Gastrocnemius medialis (tissue), 4 donors: ENCODE data around the gene MGME1. TPM values are rescaled to one million over a fixed set of nuclear protein-coding genes. Genes with fewer than 3 reads are reported as not detected.

ENCODE experiments used
- ATAC-seq, 2 donors: fragments of 150-250 bp; one replicate each; pipeline ENCODE4 v1.9.1; 2016
- DNase-seq, 2 donors: peaks; one replicate each; pipeline ENCODE4 v3.0.0-alpha.2; 2019
- H3K27ac ChIP-seq, 4 donors: fragments of 200-600 bp; sonication (generic); 1 replicate in 1 of 4; 2 replicates in 3 of 4; pipeline ENCODE4 v1.5.1; 2016 to 2018; ENCODE audit warnings: mild to moderate bottlenecking in 2 of 4, moderate library complexity in 1 of 4
- H3K27me3 ChIP-seq, 3 donors: fragments of 200-600 bp; sonication (generic) in 2 of 3; 1 replicate in 1 of 3; 2 replicates in 2 of 3; pipeline versions ENCODE4 v1.5.1 to v1.6.0; 2016 to 2019; ENCODE audit warnings: mild to moderate bottlenecking in 1 of 3, moderate library complexity in 1 of 3
- H3K36me3 ChIP-seq, 2 donors: fragments of 200-600 bp; sonication (generic) in 1 of 2; one replicate each; pipeline ENCODE4 v1.5.1; 2017 to 2018
- H3K4me1 ChIP-seq, 2 donors: fragments of 200-600 bp; sonication (generic) in 1 of 2; one replicate each; pipeline ENCODE4 v1.5.1; 2016 to 2017; ENCODE audit warnings: mild to moderate bottlenecking in 2 of 2
- H3K4me3 ChIP-seq, 4 donors: fragments of 200-600 bp; sonication (generic) in 3 of 4; 1 replicate in 1 of 4; 2 replicates in 3 of 4; pipeline ENCODE4 v1.5.1; 2016 to 2019; ENCODE audit warnings: mild to moderate bottlenecking in 2 of 4
- H3K9me3 ChIP-seq, 3 donors: fragments of 200-600 bp; sonication (generic) in 2 of 3; 1 replicate in 1 of 3; 2 replicates in 2 of 3; pipeline ENCODE4 v1.5.1; 2016 to 2019
- POLR2A ChIP-seq, 2 donors: fragments of 450-650 bp; IDR thresholded peaks; one replicate each; pipeline ENCODE4 v1.6.1; 2017; ENCODE audit warnings: antibody characterized with exemption in 2 of 2, mild to moderate bottlenecking in 2 of 2, moderate library complexity in 2 of 2
- in situ Hi-C, 4 donors: fragments of 200-750 bp; cut with MboI; loops; one replicate each; pipeline versions ENCODE4 v1.15.0 to v1.8.0; 2017; ENCODE audit warnings: low sequenced_read_pairs in 4 of 4
- intact Hi-C: fragments of 100-400 bp; cut with DNase I; formaldehyde crosslinking; loops from one replicate; pipeline ENCODE4 v1.15.1; 2023; ENCODE audit warnings: low total_unique reads
- total RNA-seq, 4 donors: library from RNA; depleted of rRNA; stranded (reverse); fragments of >200 nt; gene quantifications; one replicate each; pipeline versions ENCODE4 v1.1.0 to v1.2.3, GENCODE V29; 2016
- TF ChIP-seq, protein P1 (sequence below), 5 experiments: fragments of 450-650 bp in 3 of 5; fragments of 200-600 bp in 2 of 5; sonication (generic) in 2 of 5; IDR thresholded peaks in 4 of 5; conservative IDR thresholded peaks in 1 of 5; 1 replicate in 4 of 5; 2 replicates in 1 of 5; pipeline ENCODE4 v1.5.1; 2016 to 2019; ENCODE audit warnings: antibody characterized with exemption in 5 of 5, mild to moderate bottlenecking in 3 of 5, moderate library complexity in 3 of 5

The MGME1 gene
- total RNA-seq, 4 donors from 2014 or later, result 5.2 to 9.1 (median 7.2) TPM

DNA sequence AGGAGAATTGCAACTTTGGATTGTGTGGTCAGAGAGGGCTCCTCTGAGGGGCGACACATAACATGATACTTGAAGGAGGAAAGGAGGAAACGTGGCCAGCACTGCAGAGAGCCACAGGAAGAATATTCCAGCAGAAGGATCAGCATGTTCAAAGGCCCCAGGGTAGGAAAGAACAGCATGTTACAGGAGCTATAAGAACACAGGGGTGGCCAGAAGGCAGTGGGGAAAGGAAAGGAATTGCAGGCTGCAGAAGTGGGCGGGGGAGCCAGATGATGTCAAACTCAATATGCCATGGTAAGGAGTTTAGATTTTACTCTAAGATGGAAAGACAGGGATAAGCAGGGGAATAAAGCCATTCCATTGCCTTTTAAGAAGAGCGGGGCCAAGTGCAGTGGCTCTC, 30.7 kb downstream of the MGME1 start:
- ATAC-seq (no peak), DNase-seq (no peak)
- H3K4me1 ChIP-seq, result peaks cover 4 to 5% of the 10 kb centered on the region in 2 donors
- H3K4me3 ChIP-seq, result no peak overlapping the region
- H3K36me3 ChIP-seq, result no peaks in the 10 kb centered on the region
- intact Hi-C loops (loop anchor here (5.0 kb wide), 1 partner anchor 497 kb away; no protein-coding TSS in a partner anchor), in situ Hi-C loops (loop anchor here in 1 of 4 donors (5.0 kb wide), 1 partner anchor 42 kb away; no protein-coding TSS in a partner anchor)
- TF ChIP-seq, protein P1, sequence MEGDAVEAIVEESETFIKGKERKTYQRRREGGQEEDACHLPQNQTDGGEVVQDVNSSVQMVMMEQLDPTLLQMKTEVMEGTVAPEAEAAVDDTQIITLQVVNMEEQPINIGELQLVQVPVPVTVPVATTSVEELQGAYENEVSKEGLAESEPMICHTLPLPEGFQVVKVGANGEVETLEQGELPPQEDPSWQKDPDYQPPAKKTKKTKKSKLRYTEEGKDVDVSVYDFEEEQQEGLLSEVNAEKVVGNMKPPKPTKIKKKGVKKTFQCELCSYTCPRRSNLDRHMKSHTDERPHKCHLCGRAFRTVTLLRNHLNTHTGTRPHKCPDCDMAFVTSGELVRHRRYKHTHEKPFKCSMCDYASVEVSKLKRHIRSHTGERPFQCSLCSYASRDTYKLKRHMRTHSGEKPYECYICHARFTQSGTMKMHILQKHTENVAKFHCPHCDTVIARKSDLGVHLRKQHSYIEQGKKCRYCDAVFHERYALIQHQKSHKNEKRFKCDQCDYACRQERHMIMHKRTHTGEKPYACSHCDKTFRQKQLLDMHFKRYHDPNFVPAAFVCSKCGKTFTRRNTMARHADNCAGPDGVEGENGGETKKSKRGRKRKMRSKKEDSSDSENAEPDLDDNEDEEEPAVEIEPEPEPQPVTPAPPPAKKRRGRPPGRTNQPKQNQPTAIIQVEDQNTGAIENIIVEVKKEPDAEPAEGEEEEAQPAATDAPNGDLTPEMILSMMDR (IDR thresholded peaks at IDR 0.05 in 4 of 5, conservative IDR thresholded peaks at IDR 0.05 in 1 of 5), result no peak
- TF ChIP-seq POLR2A (IDR thresholded peaks at IDR 0.05), result no peak
- no peaks in the 10 kb centered on the region for H3K27me3 ChIP-seq
- no peak overlapping the region for H3K27ac ChIP-seq
- no peaks in the 10 kb centered on the region for H3K9me3 ChIP-seq

DNA sequence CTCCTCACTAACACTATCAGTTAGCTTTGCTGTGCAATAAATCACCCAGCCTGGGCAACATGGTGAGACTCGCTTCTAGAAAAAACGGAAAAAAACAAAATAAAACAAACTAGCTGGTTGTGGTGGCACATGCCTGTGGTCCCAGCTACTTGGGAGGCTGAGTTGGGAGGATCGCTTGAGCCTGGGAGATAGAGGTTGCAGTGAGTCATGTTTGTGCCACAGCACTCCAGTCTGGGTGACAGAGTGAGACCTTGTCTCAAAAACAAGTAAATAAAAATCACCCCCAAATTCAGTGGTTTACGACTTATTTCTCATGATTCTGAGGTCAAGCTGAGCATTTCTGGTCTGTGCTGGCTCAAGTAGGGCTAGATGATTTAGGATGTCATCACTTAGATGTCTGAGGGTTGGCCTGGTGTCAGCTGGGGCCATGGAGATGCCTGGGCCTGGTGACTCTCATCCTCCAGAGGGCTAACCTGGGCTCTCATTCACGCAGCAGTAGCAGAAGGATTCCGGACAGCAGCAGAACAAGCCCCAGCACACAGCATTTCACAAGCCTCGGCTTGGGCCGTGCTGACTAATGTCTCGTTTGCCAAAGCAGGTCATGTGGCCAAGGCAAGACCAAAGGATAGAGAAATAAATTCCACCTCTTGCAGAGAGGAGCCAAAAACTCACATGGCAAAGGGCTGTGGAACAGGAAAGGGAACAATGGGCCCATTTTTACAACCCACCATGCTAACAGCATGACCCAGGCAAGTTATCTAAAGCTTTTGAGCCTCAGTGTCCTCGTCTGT, 32.5 kb downstream of the MGME1 start:
- H3K27ac ChIP-seq, result peak overlapping the region in 3 of 4 donors; percentile 10 to 60 (median 13)
- no peaks in the 10 kb centered on the region for H3K27me3 ChIP-seq
- in situ Hi-C loops, result no loop called here
- peak; percentile 77 to 78 for ATAC-seq
- no peaks in the 10 kb centered on the region for H3K9me3 ChIP-seq
- intact Hi-C loops, result no loop called here
- peak; percentile 78 to 82 for DNase-seq
- TF ChIP-seq POLR2A (IDR thresholded peaks at IDR 0.05), result no peak
- TF ChIP-seq, protein P1 (IDR thresholded peaks at IDR 0.05 in 4 of 5, conservative IDR thresholded peaks at IDR 0.05 in 1 of 5), result no peak
- H3K4me1 ChIP-seq, result peaks cover 2 to 5% of the 10 kb centered on the region in 2 donors
- H3K4me3 ChIP-seq, result no peak overlapping the region
- H3K36me3 ChIP-seq, result no peaks in the 10 kb centered on the region

DNA sequence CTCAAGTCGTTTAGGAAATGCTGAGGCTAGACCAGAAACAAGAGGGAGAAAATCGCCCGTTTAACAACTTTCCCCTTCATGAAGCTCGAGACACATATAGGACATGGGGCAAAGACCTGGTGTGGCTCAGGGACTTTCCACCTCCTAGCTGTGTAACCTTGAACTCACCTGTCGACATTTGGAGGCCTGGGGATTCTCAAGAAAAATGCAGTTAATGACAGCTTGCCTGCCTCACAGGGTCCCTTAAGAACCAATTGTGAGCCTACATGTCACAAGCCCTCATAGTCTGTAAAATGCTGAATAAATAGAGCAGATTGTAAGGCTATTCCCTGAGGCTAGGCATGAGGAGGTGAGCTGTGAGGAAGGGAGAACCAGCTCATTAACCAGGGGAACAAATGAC, 35.1 kb downstream of the MGME1 start:
- ATAC-seq (no peak), DNase-seq (no peak)
- Histone ChIP-seq H3K36me3 (no peaks in the 10 kb centered on the region), H3K27me3 (no peaks in the 10 kb centered on the region), H3K27ac (peak overlapping the region in 3 of 4 donors; percentile 28 to 57 (median 43)), H3K4me3 (no peak overlapping the region), H3K9me3 (no peaks in the 10 kb centered on the region), H3K4me1 (peaks cover 0 to 5% of the 10 kb centered on the region in 2 donors)
- TF ChIP-seq, protein P1 (IDR thresholded peaks at IDR 0.05 in 4 of 5, conservative IDR thresholded peaks at IDR 0.05 in 1 of 5), result no peak
- TF ChIP-seq POLR2A (IDR thresholded peaks at IDR 0.05), result no peak
- intact Hi-C loops, result no loop called here
- in situ Hi-C loops, result no loop called here

DNA sequence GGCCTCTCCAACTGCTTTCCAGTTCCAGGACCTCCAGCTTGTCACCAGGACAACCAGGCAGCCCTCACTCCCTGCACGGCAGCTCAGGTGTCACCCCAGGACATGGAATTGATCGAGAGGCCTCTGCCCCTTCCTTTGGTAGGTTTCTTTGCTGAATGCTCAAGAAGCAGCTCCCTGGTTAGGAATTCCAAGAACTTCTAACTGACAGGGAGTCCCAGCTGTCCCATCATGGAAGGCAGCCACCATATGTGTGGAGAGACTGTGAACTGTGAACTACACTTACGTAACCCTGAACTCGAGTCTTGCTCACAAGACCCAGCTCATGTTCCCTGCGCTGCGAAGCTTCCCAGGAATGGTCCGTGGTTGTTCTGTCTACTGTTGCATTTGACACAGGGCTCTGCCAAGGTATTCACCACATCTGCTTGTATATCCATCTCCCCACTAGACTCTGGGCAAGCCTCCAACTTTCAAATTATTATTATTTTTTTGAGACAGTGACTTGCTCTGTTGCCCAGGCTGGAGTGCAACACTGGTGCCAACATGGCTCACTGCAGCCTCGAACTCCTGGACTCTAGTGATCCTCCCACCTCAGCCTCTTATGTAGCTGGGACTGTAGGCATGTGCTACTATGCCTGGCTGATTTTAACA, 35.7 kb downstream of the MGME1 start:
- TF ChIP-seq, protein P1 (IDR thresholded peaks at IDR 0.05 in 4 of 5, conservative IDR thresholded peaks at IDR 0.05 in 1 of 5), result no peak
- no peak for TF ChIP-seq POLR2A (IDR thresholded peaks at IDR 0.05)
- ATAC-seq, result peak; percentile 95 to 96
- H3K36me3 ChIP-seq, result no peaks in the 10 kb centered on the region
- no peak overlapping the region for H3K4me3 ChIP-seq
- intact Hi-C loops, result no loop called here
- peaks cover 0 to 5% of the 10 kb centered on the region in 2 donors for H3K4me1 ChIP-seq
- H3K27ac ChIP-seq, result peak overlapping the region; percentile 28 to 57 (median 38)
- H3K9me3 ChIP-seq, result no peaks in the 10 kb centered on the region
- in situ Hi-C loops, result no loop called here
- DNase-seq, result peak; percentile 72 to 81
- no peaks in the 10 kb centered on the region for H3K27me3 ChIP-seq
